Measurements from ENCODE around the gene PRR15L.
"Not testable (repeated sequence)": the region's sequence is repeated elsewhere in the genome, so short reads cannot be mapped to it uniquely, and the experiment has no call there.

Gene PRR15L

GRCh38 chr17:47929218-47930000 lies 28.3 kb downstream of the PRR15L start:
- DNase-seq: no peak

- no peak for DNase-seq
Measured at GRCh38 chr17:47928415-47928814, 29.3 kb downstream of the PRR15L start.

GRCh38 chr17:47927821-47928400 lies 29.8 kb downstream of the PRR15L start:
- no peak for DNase-seq

- DNase-seq: no peak
Measured at GRCh38 chr17:47925678-47925988, 32.0 kb downstream of the PRR15L start.

- no peak for DNase-seq
Measured at GRCh38 chr17:47924785-47925677, 32.7 kb downstream of the PRR15L start.

GRCh38 chr17:47919889-47920288 lies 37.8 kb downstream of the PRR15L start:
- DNase-seq: not testable (repeated sequence)

- DNase-seq: no peak
Measured at GRCh38 chr17:47918991-47919390, 38.7 kb downstream of the PRR15L start.

GRCh38 chr17:47918006-47918405 lies 39.7 kb downstream of the PRR15L start:
- DNase-seq: no peak

GRCh38 chr17:47917581-47917980 lies 40.1 kb downstream of the PRR15L start:
- no peak for DNase-seq

- no peak for DNase-seq
Measured at GRCh38 chr17:47916489-47917208, 41.0 kb downstream of the PRR15L start.

- DNase-seq: no peak
Measured at GRCh38 chr17:47915776-47916398, 41.8 kb downstream of the PRR15L start.

- DNase-seq: no peak
Measured at GRCh38 chr17:47914306-47914948, 43.3 kb downstream of the PRR15L start.

- no peak for DNase-seq
Measured at GRCh38 chr17:47913050-47913449, 44.6 kb downstream of the PRR15L start.

- DNase-seq: no peak
Measured at GRCh38 chr17:47907932-47908562, 49.6 kb downstream of the PRR15L start.

- no peak for DNase-seq
Measured at GRCh38 chr17:47906443-47906842, 51.2 kb downstream of the PRR15L start.

- no peak for DNase-seq
Measured at GRCh38 chr17:47905221-47905733, 52.4 kb downstream of the PRR15L start.

- no peak for DNase-seq
Measured at GRCh38 chr17:47902039-47902744, 55.5 kb downstream of the PRR15L start.

All from DMS79 treated with DMSO at 0.1 percent for 48 hours (cell line).